ENCODE measurements around the gene PRKAB1. TPM values are rescaled to one million over a fixed set of nuclear protein-coding genes. Genes with fewer than 3 reads are reported as not detected.
"Not testable (repeated sequence)": the region's sequence is repeated elsewhere in the genome, so short reads cannot be mapped to it uniquely, and the experiment has no call there.

The PRKAB1 gene
- polyA plus RNA-seq, 1 donor = 45.1 TPM

DNA sequence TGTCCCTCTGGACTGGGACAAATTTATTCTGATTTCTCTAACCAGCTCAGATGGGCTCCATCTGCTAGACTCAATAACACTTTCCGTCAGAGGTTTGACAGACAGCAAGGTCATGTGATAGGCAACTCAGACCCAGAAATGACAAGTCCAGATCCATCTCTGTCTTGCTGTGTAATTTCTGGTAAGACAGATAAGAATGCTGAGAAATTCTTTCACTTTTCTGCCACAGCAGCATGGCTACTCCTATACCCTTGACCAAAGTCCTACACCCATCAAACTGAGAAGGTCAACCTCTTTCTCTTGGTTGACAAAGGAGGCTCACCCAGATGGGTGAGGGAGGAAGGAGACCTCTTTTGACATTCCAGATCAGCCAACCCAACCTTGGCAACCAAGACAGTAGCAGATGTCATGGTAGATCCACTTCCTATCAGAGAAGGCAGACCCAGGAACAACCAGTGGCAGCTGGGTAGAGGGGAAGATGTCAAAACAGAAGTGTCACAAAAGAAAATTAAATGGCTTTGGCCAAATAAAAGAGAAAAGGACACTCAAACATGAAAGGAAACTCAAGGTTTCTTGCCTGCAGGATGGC is 36.9 kb upstream of the PRKAB1 start:
- Histone ChIP-seq H3K27ac (ENCODE audit: low read length) (no peak overlapping the region), H3K4me1 (ENCODE audit: control insufficient read depth, insufficient read depth, low read length) (no peaks in the 10 kb centered on the region), H3K9me3 (ENCODE audit: control insufficient read depth, low read depth, low read length) (no peaks in the 10 kb centered on the region), H3K27me3 (ENCODE audit: control insufficient read depth, insufficient read depth, low read length) (no peaks in the 10 kb centered on the region), H3K4me3 (ENCODE audit: low read length) (no peak overlapping the region), H3K36me3 (ENCODE audit: control insufficient read depth, insufficient read depth, low read length) (no peaks in the 10 kb centered on the region)
- DNase-seq = no peak
- no CpG with 5 or more reads among the region's 1 CpG for WGBS (ENCODE audit: insufficient coverage, low lambda C conversion rate)

DNA sequence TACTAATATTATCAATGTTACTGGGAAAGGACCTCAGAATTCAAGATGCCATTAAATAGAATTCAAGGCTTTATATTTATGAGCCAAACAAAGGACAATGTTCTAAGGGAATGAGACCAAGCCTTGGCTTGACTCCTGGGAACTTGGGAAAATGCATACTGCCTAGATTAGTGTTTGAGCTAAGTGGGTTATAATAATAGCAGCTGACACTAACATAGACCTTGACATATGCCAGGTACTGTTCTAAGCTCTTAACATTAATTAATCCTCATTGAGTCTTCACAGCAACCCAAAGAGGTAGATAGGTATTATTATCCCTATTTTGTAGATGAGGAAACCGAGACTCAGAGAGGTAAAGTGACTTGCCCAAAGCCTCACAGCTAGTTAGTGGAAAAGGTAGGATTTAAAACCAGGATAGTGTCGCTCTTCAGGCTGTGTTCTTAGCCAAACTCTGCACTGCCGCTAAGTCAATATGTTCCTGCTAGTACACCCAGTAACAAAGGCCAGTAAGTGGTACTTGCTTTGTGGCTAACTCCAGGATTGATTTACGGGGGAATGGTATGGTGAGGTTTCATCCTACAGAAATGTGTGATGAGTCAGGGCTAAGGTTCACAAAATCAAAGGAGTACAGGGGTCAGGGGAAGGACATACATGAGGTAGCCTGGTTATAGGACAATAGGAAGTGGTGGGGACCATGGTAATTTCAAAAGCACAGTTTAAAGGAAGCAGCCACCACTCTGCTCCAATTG is 35.8 kb upstream of the PRKAB1 start:
- no peak for DNase-seq
- H3K4me3 ChIP-seq (ENCODE audit: low read length) = no peak overlapping the region
- no CpG with 5 or more reads among the region's 4 CpGs for WGBS (ENCODE audit: insufficient coverage, low lambda C conversion rate)
- no peaks in the 10 kb centered on the region for H3K9me3 ChIP-seq (ENCODE audit: control insufficient read depth, low read depth, low read length)
- H3K4me1 ChIP-seq (ENCODE audit: control insufficient read depth, insufficient read depth, low read length) = no peaks in the 10 kb centered on the region
- no peak overlapping the region for H3K27ac ChIP-seq (ENCODE audit: low read length)
- H3K36me3 ChIP-seq (ENCODE audit: control insufficient read depth, insufficient read depth, low read length) = no peaks in the 10 kb centered on the region
- H3K27me3 ChIP-seq (ENCODE audit: control insufficient read depth, insufficient read depth, low read length) = no peaks in the 10 kb centered on the region

DNA sequence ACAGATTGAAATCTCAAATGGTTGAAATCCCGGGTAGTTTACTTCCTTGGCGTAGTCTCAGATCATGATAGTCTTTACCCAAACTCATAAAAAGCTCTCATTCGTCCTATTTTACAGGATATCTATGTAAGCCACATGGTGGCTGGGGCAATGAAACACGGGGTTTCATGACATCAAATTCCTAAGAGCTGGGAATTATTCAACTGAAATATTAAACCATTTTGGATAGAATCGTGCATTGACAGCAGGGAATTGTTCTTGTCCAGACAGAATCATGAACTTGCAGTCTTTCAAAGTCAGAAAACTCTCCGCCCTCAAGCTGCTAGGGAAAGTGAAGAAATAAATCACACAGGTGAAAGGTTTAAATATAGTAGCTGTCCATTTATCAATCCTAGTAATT is 33.2 kb upstream of the PRKAB1 start:
- 100% methylated on average over 1 of the region's 6 CpGs for WGBS (ENCODE audit: insufficient coverage, low lambda C conversion rate)
- Histone ChIP-seq H3K9me3 (ENCODE audit: control insufficient read depth, low read depth, low read length) (no peaks in the 10 kb centered on the region), H3K27me3 (ENCODE audit: control insufficient read depth, insufficient read depth, low read length) (no peaks in the 10 kb centered on the region), H3K27ac (ENCODE audit: low read length) (no peak overlapping the region), H3K36me3 (ENCODE audit: control insufficient read depth, insufficient read depth, low read length) (no peaks in the 10 kb centered on the region), H3K4me1 (ENCODE audit: control insufficient read depth, insufficient read depth, low read length) (no peaks in the 10 kb centered on the region), H3K4me3 (ENCODE audit: low read length) (no peak overlapping the region)
- no peak for DNase-seq

DNA sequence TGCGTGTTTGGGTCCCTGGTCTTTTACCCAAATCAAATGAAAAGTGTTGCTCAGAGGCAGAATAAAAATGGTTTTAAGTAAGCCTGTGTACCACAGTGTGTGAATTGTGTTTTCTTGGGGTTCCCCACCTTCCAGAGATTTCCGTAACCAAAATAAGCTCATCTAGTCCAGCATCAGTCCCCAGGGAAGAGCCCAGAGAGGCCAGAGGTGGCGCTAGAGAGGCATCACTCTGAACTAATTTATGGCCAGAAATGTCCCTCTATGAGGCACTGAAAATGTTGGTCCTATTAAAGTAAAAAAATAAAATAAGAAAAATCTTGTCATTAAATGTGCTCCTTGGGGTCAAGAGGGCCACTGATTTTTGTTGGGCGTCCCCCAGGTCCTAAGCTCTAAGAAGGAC is 24.9 kb upstream of the PRKAB1 start:
- H3K36me3 ChIP-seq (ENCODE audit: control insufficient read depth, insufficient read depth, low read length) = no peaks in the 10 kb centered on the region
- no peaks in the 10 kb centered on the region for H3K4me1 ChIP-seq (ENCODE audit: control insufficient read depth, insufficient read depth, low read length)
- no peaks in the 10 kb centered on the region for H3K27me3 ChIP-seq (ENCODE audit: control insufficient read depth, insufficient read depth, low read length)
- H3K4me3 ChIP-seq (ENCODE audit: low read length) = no peak overlapping the region
- no peak overlapping the region for H3K27ac ChIP-seq (ENCODE audit: low read length)
- no peak for DNase-seq
- 88% methylated on average over 1 of the region's 4 CpGs for WGBS (ENCODE audit: insufficient coverage, low lambda C conversion rate)
- no peaks in the 10 kb centered on the region for H3K9me3 ChIP-seq (ENCODE audit: control insufficient read depth, low read depth, low read length)

DNA sequence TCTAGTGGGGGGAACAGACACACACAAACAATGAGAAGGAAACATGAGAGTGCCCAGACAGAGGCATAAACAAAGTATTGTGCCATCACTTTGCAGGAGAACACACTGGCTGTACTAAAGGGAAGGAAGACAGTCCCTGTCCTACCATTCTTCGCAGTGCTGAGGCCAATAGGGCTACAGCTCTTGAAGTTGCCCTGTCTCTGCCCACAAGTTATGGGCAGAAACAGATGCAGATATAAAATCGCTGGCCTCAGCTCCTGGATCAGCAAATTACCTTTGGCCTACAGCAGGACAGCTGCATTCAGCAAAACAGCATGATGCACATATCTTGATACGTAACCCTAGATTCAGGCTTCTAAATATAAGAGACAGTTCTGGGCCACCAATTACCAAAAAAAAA is 23.0 kb upstream of the PRKAB1 start:
- no CpG with 5 or more reads among the region's 3 CpGs for WGBS (ENCODE audit: insufficient coverage, low lambda C conversion rate)
- Histone ChIP-seq H3K4me1 (ENCODE audit: control insufficient read depth, insufficient read depth, low read length) (no peaks in the 10 kb centered on the region), H3K36me3 (ENCODE audit: control insufficient read depth, insufficient read depth, low read length) (no peaks in the 10 kb centered on the region), H3K9me3 (ENCODE audit: control insufficient read depth, low read depth, low read length) (no peaks in the 10 kb centered on the region), H3K27ac (ENCODE audit: low read length) (no peak overlapping the region), H3K4me3 (ENCODE audit: low read length) (no peak overlapping the region), H3K27me3 (ENCODE audit: control insufficient read depth, insufficient read depth, low read length) (no peaks in the 10 kb centered on the region)
- DNase-seq = no peak

DNA sequence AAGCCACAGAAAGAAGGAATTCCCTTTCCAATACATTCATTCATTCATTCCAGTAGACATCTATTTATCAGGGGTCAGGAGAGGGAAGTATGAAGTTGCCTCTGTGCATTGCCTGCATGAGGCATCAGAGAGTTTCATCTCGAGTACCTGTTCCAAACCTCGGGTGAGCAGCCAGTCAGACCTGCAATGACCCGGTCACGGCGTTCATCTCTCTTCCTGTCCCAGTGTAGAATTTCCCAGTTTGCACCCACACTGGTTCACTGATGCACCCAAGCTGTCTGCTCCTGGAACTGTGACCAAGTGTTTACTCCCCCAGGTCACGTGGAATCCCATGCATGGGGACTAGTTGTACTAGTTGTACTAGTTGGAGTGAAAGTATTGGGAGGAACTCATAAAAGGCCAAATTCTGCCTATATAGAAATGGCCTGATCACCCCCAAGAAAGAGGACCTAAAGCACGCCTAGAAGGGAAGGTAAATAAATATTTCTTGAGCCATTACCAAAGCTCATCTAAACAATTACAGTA is 22.3 kb upstream of the PRKAB1 start:
- Histone ChIP-seq H3K9me3 (ENCODE audit: control insufficient read depth, low read depth, low read length) (no peaks in the 10 kb centered on the region), H3K4me3 (ENCODE audit: low read length) (no peak overlapping the region), H3K4me1 (ENCODE audit: control insufficient read depth, insufficient read depth, low read length) (no peaks in the 10 kb centered on the region), H3K27me3 (ENCODE audit: control insufficient read depth, insufficient read depth, low read length) (no peaks in the 10 kb centered on the region), H3K27ac (ENCODE audit: low read length) (no peak overlapping the region), H3K36me3 (ENCODE audit: control insufficient read depth, insufficient read depth, low read length) (no peaks in the 10 kb centered on the region)
- no CpG with 5 or more reads among the region's 7 CpGs for WGBS (ENCODE audit: insufficient coverage, low lambda C conversion rate)
- DNase-seq = no peak

DNA sequence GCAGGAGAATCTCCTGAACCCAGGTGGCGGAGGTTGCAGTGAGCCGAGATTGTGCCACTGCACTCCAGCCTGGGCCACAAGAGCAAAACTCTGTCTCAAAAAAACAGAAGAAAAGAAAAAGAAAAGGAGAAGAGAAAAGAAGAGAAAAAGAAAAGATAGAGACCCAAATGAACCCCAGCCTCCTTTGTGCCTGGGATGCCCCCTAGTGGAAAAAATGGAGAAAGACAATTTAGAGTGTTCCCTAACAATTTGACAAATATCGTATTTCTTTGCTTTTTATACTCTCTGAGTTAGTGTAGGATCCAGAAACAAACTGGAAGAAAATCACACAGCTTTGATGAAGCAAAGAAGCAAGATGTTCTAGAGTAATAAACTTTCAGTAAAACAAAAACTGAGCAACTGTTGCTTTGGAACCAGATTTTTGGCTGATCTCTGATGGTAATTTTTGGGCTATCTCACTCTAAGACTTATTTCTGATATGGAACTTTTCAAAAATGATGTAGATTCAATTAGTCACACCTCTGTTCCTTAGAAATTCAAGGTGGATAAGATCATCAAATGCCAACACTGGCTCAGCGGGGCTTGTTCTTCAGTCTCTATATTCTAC is 18.6 kb upstream of the PRKAB1 start:
- WGBS (ENCODE audit: insufficient coverage, low lambda C conversion rate) = 0% methylated on average over 1 of the region's 4 CpGs

DNA sequence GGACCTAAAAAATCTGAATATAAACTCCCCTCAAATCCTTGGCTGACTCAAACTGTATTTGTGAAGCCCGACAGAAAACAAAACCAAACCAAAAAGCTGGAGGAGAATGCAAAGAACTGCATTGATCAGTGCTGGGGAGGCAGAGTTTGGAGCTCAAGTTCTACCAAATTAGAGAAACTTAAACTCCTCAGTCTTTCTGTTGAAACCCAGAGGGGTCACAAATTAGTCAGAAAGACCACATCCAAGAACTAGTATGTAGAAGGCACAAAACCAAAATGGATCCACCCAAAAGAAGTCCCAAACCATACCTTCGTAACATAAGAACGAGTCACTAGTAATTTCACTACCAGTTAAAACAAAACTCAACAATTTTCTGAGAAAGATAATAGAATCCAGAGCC is 15.3 kb upstream of the PRKAB1 start:
- Histone ChIP-seq H3K36me3 (ENCODE audit: control insufficient read depth, insufficient read depth, low read length) (no peaks in the 10 kb centered on the region), H3K27ac (ENCODE audit: low read length) (no peak overlapping the region), H3K27me3 (ENCODE audit: control insufficient read depth, insufficient read depth, low read length) (no peaks in the 10 kb centered on the region), H3K4me3 (ENCODE audit: low read length) (no peak overlapping the region), H3K4me1 (ENCODE audit: control insufficient read depth, insufficient read depth, low read length) (no peaks in the 10 kb centered on the region), H3K9me3 (ENCODE audit: control insufficient read depth, low read depth, low read length) (peaks cover 11% of the 10 kb centered on the region)
- no CpG with 5 or more reads among the region's 3 CpGs for WGBS (ENCODE audit: insufficient coverage, low lambda C conversion rate)
- no peak for DNase-seq

More for the DNA sequence above, 18.6 kb upstream of the PRKAB1 start:
- Histone ChIP-seq H3K27ac (ENCODE audit: low read length) (no peak overlapping the region), H3K4me1 (ENCODE audit: control insufficient read depth, insufficient read depth, low read length) (no peaks in the 10 kb centered on the region), H3K36me3 (ENCODE audit: control insufficient read depth, insufficient read depth, low read length) (no peaks in the 10 kb centered on the region), H3K4me3 (ENCODE audit: low read length) (no peak overlapping the region), H3K9me3 (ENCODE audit: control insufficient read depth, low read depth, low read length) (peaks cover 11% of the 10 kb centered on the region), H3K27me3 (ENCODE audit: control insufficient read depth, insufficient read depth, low read length) (no peaks in the 10 kb centered on the region)
- DNase-seq = no peak

DNA sequence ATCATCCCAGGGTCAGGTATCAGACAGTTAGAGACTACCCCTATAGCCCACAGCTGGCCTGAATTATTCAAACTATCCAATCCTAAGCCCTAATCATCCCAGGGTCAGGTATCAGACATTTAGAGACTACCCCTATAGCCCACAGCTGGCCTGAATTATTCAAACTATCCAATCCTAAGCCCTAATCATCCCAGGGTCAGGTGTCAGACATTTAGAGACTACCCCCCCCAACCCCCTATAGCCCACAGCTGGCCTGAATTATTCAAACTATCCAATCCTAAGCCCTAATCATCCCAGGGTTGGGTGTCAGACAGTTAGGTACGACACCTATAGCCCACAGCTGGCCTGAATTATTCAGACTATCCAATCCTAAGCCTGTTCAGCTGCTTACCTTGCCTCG is 10.9 kb upstream of the PRKAB1 start:
- H3K27me3 ChIP-seq (ENCODE audit: control insufficient read depth, insufficient read depth, low read length); H3K4me3 ChIP-seq (ENCODE audit: low read length); H3K4me1 ChIP-seq (ENCODE audit: control insufficient read depth, insufficient read depth, low read length); H3K36me3 ChIP-seq (ENCODE audit: control insufficient read depth, insufficient read depth, low read length); H3K27ac ChIP-seq (ENCODE audit: low read length); DNase-seq: not testable (repeated sequence)
- no CpG with 5 or more reads among the region's 2 CpGs for WGBS (ENCODE audit: insufficient coverage, low lambda C conversion rate)
- peaks cover 11% of the 10 kb centered on the region for H3K9me3 ChIP-seq (ENCODE audit: control insufficient read depth, low read depth, low read length)

DNA sequence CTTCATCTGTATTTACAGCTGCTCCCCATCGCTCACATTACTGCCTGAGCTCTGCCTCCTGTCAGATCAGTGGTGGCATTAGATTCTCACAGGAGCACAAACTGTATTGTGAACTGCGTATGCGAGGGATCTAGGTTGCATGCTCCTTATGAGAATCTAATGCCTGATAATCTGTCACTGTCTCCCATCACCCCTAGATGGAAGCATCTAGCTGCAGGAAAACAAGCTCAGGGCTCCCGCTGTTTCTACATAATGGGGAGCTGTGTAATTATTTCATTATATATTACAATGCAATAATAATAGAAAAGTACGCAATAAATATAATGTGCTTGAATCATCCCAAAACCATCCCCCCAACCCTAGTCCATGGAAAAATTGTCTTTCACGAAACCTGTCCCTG is 9.8 kb upstream of the PRKAB1 start:
- no CpG with 5 or more reads among the region's 6 CpGs for WGBS (ENCODE audit: insufficient coverage, low lambda C conversion rate)
- DNase-seq; H3K27me3 ChIP-seq (ENCODE audit: control insufficient read depth, insufficient read depth, low read length): not testable (repeated sequence)

More for the DNA sequence above, 9.8 kb upstream of the PRKAB1 start:
- not testable (repeated sequence) for H3K4me1 ChIP-seq (ENCODE audit: control insufficient read depth, insufficient read depth, low read length); H3K27ac ChIP-seq (ENCODE audit: low read length); H3K4me3 ChIP-seq (ENCODE audit: low read length); H3K36me3 ChIP-seq (ENCODE audit: control insufficient read depth, insufficient read depth, low read length); H3K9me3 ChIP-seq (ENCODE audit: control insufficient read depth, low read depth, low read length)

Data from large intestine (tissue), 3 donors.